Frontal cortex (tissue), 4 donors: Measurements from ENCODE around the gene ST6GALNAC2. TPM values are rescaled to one million over a fixed set of nuclear protein-coding genes. Genes with fewer than 3 reads are reported as not detected.
"Not testable (repeated sequence)": the region's sequence is repeated elsewhere in the genome, so short reads cannot be mapped to it uniquely, and the experiment has no call there.

Experiments
- DNase-seq, 2 donors: peaks; one replicate each; pipeline ENCODE4 v3.0.0; 2012; ENCODE audit warnings: low spot score in 2 of 2
- FAIRE-seq: peaks from 2 replicates; lab custom pipeline; 2012; peaks lifted over from hg19 to GRCh38; lab: Jason Lieb, UNC
- total RNA-seq: library from RNA; depleted of rRNA; stranded (reverse); fragments of >200 nt; gene quantifications from one replicate; pipeline ENCODE4 v1.2.3, GENCODE V29; 2014
- donor health status: control.
- donor health status: control.
- donor health status: control.

Gene ST6GALNAC2
- total RNA-seq, 1 donor from 2014 or later, result not detected

DNA sequence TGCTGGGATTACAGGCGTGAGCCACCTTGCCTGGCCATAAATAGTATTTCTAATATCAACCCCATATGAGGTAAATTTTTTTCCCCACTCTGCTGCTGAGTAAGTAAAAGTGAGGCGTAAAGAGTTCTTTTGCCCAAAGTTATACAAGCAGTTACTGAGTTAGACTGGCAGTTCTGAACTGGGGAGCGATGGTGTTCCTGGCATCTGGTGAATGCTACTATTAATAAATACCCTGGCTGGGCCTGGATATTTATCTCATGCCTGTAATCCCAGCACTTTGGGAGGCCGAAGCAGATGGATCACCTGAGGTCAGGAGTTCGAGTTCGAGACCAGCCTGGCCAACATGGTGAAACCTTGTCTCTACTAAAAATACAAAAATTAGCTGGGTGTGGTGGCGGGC is 26.2 kb downstream of the ST6GALNAC2 start:
- not testable (repeated sequence) for FAIRE-seq, DNase-seq

DNA sequence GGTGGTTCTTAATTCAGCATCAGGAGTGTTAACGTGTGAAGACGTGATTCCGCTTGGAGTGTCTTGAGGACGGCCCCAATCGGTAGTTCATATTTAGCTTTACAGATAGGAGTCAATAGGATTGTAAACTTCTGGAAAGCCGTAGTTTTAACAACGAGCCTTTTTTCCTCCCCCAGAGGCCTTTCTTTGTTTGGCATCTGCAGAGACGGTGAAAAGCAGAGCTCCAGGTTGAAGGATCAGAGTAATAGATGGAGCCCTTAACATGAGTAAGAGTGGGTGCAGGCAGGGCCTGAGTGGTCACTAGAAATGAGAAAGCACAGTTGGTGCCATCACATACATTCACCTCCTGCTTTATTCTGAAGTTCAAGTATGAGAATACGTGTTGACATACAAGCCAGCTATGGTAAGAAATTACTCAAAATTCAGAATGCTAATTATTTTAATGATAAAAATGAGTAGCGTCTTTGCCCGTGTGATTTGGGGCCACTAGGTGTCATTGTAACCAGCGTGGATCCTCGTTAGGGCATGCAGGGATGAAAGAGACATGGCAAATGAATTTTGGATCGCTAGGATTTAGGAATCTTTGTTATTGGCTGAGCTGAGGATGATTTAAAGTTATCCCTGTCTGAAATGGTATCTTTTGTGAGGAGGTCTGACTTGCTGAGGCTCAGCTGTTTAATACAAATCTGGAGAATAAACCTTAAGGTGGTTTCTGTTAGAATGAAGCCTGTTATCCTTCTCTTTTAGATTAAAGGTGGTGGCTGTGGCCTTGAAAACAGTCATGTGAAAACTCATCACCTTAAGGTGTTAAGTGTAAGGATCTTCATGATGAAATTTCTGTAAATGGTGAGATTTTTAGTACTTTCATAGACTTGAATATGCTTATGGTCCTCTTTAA is 27.2 kb downstream of the ST6GALNAC2 start:
- no peak for FAIRE-seq

DNA sequence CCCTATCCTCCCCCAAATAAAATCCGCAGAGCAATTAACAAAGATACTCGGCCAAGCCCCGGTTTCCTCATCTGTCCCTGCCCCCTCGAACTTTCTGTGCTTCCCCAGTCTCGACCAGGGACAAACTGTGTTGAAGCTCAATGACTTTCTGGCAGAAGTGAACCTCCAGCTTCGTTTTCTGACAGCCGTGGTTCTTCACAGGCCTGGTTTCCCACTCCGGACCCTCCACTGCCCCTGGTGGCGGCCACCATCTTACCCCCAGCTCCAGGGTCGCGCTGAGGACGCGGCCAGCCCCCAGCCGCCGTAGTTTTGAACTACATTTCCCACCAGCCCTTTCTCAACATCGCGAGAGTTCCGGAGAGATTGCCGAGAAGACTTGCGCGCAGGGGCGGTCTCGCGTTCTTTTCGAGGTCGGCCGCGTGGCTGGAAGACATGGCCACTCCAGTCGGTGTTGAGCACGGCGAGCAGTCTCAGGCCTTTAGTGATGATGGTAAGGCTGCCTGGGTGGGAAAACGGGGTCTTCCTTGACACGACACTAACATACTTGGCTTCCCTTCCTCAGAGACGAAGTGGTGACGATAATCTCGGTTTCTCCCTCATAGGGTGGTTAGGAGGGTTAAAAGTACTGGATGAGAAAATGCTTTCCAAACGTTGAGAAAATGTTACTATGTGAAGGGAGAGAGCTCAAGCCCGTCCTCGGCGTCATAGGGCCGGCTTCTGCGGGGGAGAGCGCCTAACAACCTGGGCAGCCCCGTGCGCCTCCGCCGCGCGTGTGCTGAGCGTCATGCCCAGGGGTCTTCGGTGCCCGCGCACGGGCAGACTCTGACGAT is 28.1 kb downstream of the ST6GALNAC2 start:
- peak; percentile 74 to 80 for DNase-seq
- no peak for FAIRE-seq

More for the DNA sequence above, 27.2 kb downstream of the ST6GALNAC2 start:
- DNase-seq, result no peak

DNA sequence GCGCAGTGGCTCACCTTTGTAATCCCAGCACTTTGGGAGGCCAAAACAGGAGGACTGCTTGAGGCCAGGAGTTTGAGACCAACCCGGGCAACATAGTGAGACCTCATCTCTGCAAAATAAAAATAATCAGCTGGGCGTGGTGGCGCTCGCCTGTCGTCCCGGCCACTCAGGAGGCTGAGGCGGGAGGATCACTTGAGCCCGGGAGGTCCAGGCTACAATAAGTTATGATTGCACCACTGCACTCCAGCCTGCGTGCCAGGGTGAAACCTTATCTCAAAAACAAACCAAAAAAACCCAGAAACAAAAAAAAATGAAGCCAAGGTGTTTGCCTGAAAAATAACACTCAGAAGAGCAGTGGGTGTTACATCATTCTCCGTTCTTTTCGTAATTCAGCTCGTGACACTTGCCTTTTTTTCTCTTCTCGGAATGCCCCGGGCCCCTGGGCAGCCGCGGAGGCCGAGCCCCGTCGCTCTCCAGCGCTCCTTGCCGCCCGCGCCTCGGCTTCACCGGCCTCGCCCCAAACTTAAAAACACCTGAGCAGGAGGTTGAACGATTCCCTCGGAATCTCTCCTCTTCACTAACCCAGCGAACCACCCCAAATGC is 28.8 kb downstream of the ST6GALNAC2 start:
- FAIRE-seq (no peak), DNase-seq (no peak)

DNA sequence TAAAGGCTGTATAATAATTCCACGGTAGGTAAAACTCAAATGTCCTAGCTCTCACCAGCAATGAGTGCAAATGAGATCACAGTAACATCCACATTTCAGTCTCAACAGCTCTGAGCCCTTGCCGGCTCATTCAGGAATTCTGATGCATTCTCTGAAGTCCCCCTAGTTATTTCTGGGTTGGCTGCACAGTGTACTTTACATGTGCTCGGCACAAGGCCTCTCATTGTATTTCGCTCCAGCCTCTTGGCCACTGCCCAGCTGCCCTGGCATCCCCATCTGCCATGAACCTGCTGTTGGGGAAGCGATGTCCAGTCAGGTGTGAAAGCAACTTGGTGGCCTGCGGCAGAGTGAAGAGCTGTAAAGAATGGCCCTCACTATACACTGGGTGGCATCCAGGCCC is 31.5 kb downstream of the ST6GALNAC2 start:
- DNase-seq, result no peak
- FAIRE-seq, result no peak

DNA sequence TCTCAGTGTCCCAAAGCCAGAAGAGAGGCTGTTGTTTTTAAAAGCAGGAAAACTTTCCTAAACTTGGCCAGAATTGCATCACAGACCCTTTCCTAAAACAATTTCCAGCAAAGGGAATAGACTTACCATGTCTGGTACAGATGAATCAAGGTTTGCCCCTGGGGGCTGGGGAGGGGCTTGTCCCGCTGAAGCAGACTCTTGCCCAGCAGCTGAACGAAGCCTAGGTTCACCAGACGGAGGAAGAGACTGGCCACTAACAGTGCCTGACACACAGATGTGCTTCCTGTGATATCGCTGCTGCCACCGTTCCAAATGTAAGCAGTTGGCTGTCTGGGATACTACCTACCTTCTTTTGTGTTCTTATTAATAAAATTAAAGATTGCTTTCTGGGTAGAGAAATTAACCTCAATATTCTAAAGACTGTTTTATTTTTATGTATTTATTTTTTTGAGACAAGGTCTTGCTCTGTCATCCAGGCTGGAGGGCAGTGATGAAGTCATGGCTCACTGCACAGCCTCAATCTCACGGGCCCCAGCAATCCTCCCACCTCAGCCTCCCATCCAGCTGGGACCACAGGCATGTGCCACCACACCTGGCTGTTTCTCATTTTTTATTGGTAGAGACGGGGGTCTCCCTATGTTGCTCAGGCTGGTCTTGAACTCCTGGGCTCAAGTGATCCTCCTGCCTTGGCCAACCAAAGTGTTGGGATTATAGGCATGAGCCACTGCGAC is 32.3 kb downstream of the ST6GALNAC2 start:
- DNase-seq (no peak), FAIRE-seq (no peak)

DNA sequence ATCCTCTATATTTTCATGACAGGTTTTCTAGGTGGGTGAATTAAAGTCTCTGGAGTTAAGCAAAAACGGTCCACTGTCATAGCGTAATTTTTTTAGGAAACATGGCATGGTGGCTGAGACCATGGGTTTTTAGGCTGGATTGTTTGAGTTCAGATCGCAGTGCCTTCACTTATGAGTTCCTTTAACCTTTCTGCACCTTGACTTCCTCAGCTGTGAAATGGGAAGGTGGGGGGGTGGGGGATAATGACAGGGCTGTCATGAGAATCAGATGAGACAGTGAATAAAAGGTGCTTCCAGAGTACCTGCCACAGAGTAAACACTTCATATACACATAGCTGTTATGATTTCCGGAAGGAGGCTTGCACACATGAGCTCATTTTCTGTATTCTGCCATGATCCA is 34.0 kb downstream of the ST6GALNAC2 start:
- FAIRE-seq (no peak), DNase-seq (no peak)

DNA sequence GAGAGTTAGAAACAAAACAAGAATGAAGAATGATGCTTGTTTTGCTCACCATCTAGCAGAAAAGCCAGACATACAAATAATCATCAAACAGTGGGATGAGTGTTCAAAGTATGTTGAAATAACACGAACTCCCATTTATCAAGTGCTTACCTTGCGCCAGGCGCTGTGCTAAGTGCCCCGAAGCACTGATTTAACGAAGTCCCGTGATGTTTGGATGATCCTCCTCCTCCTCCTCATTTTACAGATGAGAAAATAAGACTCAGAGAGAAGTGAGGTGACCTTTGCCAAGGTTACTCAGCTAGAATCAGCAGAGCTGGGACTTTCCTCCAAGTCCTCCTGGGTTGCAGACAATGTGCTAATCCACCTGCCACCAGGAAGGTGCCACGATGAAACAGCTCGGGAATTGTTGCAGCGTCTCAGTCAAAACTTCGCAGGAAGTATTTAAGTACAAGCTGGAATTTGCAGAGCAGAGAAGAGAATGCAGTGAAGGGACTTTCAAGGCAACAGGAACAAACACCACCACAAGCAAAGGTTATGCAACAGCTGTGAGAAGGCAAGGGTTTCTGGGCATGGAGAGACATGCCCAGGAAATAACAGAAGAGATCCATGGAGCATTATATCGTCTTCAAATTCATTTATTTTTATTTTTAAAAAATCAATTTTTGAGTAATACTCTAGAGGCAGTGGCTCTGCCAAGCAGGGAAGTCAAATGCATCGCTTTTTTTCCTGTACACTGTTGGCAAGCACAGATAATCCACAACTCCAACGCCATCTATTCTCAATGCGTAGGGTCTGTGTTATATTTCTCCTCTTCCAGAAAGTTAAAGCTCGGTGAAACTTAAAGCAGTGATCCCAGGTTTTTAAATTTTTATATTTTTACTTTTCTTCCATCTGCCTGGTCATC is 34.7 kb downstream of the ST6GALNAC2 start:
- FAIRE-seq (no peak), DNase-seq (no peak)

DNA sequence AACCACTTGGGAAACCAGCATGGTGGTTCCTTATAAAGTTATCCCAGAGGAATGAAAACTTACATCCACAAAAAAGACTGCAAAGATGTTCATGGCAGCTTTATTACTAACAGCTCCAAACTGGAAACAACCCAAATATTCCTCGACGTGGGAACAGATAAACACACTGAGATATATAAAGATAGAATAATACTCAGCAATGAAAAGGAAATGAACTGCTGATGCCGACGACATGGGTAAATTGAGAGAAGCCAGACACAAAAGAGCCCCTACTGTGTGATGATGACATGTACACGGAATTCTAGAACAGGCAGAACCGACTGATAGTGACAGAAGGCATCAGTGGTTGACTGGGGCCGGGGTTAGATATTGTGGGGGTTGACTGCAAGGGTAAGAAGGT is 36.1 kb downstream of the ST6GALNAC2 start:
- no peak for DNase-seq
- no peak for FAIRE-seq

DNA sequence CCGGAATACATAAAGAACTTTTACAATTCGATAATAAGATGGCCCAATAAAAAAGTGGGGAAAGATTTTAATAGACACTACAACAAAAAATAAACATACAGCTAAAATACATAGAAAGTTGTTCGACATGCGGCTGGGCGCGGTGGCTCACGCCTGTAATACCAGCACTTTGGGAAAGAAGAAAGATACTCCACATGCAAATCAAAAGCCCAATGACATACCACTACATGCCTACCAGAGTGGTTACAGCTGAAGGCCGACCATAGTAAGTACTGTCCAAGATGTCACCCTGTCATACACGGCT is 36.5 kb downstream of the ST6GALNAC2 start:
- FAIRE-seq (no peak), DNase-seq (no peak)

DNA sequence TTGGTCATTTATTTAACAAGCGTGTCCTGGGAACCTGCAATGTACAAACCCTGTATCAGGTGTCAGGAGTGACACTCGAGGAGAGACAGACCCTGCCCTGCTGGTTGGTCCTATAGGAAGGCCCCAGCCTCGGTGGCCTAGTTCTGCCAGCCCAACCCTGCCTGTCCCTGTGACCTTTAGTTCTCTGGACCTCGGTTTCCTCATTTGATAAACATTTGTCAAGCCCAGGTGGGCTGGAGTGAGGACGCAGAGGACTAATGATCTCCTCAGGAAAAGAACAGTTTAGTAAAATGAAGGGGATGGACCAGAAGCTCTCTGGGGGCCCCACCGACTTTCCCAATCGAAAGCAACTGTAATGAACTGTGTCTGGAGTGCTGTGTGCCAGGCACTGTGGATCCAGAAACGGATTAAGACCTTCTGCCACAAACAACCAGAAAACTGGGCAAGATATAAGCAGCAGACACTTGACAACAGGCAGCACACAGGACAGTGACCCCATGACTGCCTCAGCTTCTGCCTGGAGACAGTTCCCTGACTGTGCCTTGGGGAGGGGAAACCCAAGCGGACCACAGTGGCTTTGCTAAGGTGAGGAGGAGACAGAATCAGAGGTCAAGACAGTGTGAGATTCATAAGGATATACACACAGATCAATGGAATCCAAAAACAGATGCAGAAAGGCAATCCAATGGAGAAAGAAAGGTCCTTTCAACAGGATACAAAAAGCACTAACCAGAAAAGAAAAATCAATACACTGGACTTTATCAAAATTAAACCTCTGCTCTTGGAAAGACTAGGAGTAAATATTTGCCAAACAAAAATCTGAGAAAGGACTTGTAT is 37.1 kb downstream of the ST6GALNAC2 start:
- FAIRE-seq, result no peak

DNA sequence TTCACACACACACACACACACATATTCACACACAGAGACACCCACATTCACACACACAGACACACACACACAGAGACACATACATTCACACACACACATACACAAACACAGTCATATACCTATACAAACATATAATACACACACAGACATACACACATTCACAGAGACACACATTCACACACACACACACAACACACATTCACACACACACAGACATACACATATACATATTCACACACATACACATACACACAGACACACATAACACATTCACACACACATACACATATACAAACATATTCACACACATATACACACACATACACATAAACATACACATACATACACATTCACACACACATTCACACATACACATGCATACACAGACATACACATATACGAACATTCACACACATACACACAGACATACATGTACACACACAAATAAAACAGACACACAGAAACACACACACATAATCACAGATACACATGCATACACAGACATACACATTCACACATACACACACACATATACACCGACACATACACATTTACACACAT is 37.9 kb downstream of the ST6GALNAC2 start:
- FAIRE-seq, result peak; percentile 15
- no peak for DNase-seq

More for the DNA sequence above, 37.1 kb downstream of the ST6GALNAC2 start:
- DNase-seq, result no peak

DNA sequence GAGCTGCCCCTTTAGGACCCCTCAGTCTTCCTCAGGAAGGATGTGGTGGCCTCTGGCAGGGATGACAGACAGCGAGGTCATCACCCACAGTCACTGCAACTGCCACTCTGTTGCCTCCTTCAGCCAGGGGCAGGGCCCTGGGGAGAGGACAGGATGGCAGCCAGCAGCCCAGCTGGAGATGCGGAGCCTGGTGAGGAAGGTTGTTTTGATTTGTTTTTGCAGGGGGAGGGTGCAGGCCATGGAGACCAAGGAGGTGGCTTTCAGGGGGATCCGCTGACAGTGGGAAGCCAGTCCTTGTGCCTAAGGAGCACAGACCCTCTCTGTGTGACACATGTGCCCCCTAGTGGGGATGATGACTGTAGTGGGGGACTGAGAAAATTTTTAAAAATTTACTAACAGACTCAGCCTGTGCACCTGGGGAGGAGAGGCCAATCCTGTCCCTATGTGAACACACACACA is 38.4 kb downstream of the ST6GALNAC2 start:
- no peak for FAIRE-seq
- peak in 1 of 2 donors; percentile 71 for DNase-seq

DNA sequence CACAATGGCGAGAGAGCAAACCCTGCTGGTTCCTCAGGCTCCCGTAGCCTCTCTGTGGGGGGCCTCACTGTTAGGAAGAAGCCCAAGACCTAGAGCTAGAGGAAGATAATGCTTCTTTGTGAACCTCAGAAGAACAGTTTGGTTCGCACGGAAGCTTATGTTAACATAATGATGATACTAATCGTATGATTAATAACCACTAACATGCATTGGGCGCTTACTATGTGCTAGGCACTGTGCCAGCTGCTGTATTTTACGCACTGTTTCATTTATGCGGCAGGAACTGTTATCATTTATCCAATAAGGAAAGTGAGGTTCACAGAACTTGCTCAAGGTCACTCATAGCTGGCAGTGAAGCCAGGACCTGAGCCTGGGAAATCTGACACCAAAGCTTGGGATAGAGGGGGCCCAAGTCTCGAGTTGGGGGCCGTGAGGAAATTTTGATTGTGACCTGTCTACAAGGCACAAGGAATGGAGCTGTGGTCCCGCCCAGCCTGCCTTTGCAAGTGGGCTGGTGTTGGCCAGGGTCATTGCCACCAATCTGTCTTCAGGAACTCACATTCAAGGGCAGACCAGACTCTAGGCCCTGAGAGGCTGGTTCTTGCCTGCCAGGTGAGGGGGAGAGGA is 39.0 kb downstream of the ST6GALNAC2 start:
- DNase-seq (no peak), FAIRE-seq (no peak)

DNA sequence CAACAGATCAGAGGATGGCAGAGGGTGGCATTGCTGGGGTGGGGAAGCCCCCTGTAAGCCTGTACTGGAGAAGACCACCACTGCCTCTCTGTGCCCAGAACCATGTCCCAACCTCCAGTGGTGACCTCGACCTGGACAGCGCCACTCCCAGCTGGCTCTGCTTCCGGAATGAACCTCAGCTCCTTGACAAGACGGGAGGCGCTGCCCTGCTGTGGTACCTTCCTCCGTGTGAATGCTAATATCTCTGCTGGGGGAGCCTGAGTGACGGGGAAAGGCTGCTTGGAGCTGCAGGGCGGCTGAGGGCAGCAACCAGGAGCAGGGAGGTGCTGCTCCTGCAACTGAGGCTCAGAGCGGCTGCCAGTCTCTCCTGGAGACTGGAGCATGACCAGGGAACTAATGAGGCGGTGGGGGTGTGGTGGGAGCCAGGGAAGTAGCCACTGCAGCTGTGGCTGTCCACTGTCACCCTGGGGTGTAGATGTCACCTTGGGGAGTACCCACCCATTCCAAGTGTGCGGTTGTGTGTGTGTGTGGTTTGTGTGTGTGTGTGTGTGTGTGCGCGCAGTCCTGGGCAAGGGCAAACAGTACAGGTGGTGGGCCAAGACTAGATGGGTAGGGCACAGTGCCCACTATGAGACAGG is 39.6 kb downstream of the ST6GALNAC2 start:
- DNase-seq, result no peak
- no peak for FAIRE-seq

DNA sequence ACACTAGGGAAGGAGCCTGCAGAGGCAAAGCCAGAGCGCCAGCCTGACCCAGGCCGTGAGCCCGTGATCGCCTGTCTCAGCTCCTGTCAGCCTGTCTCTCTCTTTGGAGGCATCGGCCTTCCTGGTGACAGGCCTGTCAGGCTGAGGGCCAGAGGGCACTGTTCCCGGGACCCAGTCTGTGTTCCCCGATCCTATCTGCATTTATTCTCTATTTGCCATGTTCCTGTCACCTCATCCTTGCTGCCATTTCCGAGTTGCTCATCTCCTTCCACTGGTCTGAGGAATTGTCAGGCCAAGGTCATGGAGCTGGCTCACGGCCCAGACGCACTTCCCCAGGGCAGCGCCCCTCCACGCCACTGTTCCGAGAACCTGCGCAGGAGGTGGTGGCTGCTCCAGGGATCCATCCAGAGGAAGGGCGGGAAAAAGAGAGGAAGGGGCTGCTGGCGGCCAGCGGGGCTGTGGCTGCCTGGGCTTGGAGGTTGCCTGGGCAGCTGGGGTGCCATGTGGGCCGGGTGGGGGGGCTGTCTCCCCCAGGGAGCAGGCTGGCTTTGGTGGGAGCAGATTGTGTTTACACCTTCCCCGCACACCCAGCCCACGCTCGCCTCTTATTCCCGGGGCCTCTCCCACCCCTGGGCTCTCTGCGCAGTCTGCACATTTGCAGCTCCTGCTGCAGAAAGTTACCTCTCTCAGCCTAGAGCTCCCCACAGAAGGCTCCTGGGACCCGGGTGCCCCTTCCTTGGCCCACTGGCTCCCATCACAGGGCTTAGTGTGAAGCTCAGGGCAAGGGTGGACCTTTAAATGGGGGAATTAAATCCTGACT is 40.9 kb downstream of the ST6GALNAC2 start:
- no peak for DNase-seq
- no peak for FAIRE-seq
